GM19372 (cell line): Measurements from ENCODE around the gene ODF2.

ENCODE experiments used
- ATAC-seq: cut with Tn5 transposase; IDR thresholded peaks from one replicate; pipeline ENCODE4 v1.9.1; 2021; ENCODE audit warnings: mild to moderate bottlenecking, low read depth, moderate library complexity; ENCODE audit not compliant: unreplicated experiment

ODF2 gene

GRCh38 chr9:128521956-128522355 lies 66.2 kb downstream of the ODF2 start:
- ATAC-seq, result no peak

GRCh38 chr9:128523199-128523925 lies 67.6 kb downstream of the ODF2 start:
- ATAC-seq, result no peak

- ATAC-seq, result no peak
Measured at GRCh38 chr9:128526720-128527119, 70.9 kb downstream of the ODF2 start.

GRCh38 chr9:128528445-128529160 lies 72.8 kb downstream of the ODF2 start:
- ATAC-seq, result no peak

- ATAC-seq, result no peak
Measured at GRCh38 chr9:128529191-128529590, 73.4 kb downstream of the ODF2 start.

GRCh38 chr9:128532581-128532980 lies 76.8 kb downstream of the ODF2 start:
- no peak for ATAC-seq

GRCh38 chr9:128540634-128541360 lies 85.0 kb downstream of the ODF2 start:
- ATAC-seq, result no peak

GRCh38 chr9:128546504-128546903 lies 90.7 kb downstream of the ODF2 start:
- no peak for ATAC-seq

- ATAC-seq, result no peak
Measured at GRCh38 chr9:128548876-128549275, 93.1 kb downstream of the ODF2 start.

GRCh38 chr9:128550226-128550625 lies 94.4 kb downstream of the ODF2 start:
- ATAC-seq, result no peak
